Left lung (tissue), 10 donors: Measurements from ENCODE around the gene DCP2. TPM values are rescaled to one million over a fixed set of nuclear protein-coding genes. Genes with fewer than 3 reads are reported as not detected.
A peak's percentile ranks its signal among the peaks of the same experiment; 100 is the strongest.

ENCODE experiments used
- ATAC-seq: fragments of 200-7000 bp; cut with Tn5 transposase; one replicate; pipeline ENCODE4 v1.9.1; 2020; ENCODE audit warnings: moderate library complexity
- DNase-seq, 4 donors: peaks; one replicate each; pipeline ENCODE4 v3.0.0-alpha.2; 2013 to 2020
- H3K27ac ChIP-seq, 2 donors: fragments of 200-600 bp; sonication (generic) in 1 of 2; one replicate each; pipeline versions ENCODE4 v1.5.0 to v1.8.0; 2020 to 2021
- H3K27me3 ChIP-seq, 2 donors: fragments of 200-600 bp; sonication (generic) in 1 of 2; one replicate each; pipeline versions ENCODE4 v1.5.0 to v1.8.0; 2020 to 2021
- H3K36me3 ChIP-seq, 2 donors: fragments of 200-600 bp; sonication (generic) in 1 of 2; one replicate each; pipeline versions ENCODE4 v1.5.0 to v1.8.0; 2020 to 2021
- H3K4me1 ChIP-seq, 2 donors: fragments of 200-600 bp; one replicate each; pipeline ENCODE4 v1.8.0; 2021
- H3K4me3 ChIP-seq, 2 donors: fragments of 200-600 bp; sonication (generic) in 1 of 2; one replicate each; pipeline versions ENCODE4 v1.5.0 to v1.8.0; 2020 to 2021; ENCODE audit warnings: mild to moderate bottlenecking in 1 of 2
- H3K9me3 ChIP-seq, 2 donors: fragments of 200-600 bp; sonication (generic) in 1 of 2; one replicate each; pipeline versions ENCODE4 v1.5.0 to v1.8.0; 2020 to 2021
- intact Hi-C, 2 donors: fragments of 100-400 bp; cut with DNase I; formaldehyde crosslinking; loops; one replicate each; pipeline versions ENCODE4 v1.11.2 to v1.14.2; 2022
- polyA plus RNA-seq, 6 donors: library from polyadenylated mRNA; unstranded; fragments of 120-200 nt; gene quantifications; one replicate each; pipeline ENCODE4 v1.2.1, GENCODE V29; 2013; ENCODE audit not compliant: insufficient read length in 6 of 6
- total RNA-seq, 2 donors: library from RNA; stranded (reverse); fragmentation: NEBNext Ultra II Directional; extraction: Animal tissue kit (Norgen Biotek cat#: 25700); gene quantifications; one replicate each; pipeline ENCODE4 v1.2.1, GENCODE V29; 2021
- TF ChIP-seq, protein P1 (sequence below), 2 donors: fragments of 200-600 bp; sonication (generic) in 1 of 2; IDR thresholded peaks; one replicate each; pipeline versions ENCODE4 v1.5.0 to v1.8.0; 2021; ENCODE audit warnings: antibody characterized with exemption in 2 of 2
- donor health status: DM: no; HTN: yes; CAD: no.
- donor health status: DM: no; HTN: no; CAD: no.

Gene DCP2
- total and polyA plus RNA-seq, 8 donors = 30.1 to 72.4 (median 38.0) TPM

DNA sequence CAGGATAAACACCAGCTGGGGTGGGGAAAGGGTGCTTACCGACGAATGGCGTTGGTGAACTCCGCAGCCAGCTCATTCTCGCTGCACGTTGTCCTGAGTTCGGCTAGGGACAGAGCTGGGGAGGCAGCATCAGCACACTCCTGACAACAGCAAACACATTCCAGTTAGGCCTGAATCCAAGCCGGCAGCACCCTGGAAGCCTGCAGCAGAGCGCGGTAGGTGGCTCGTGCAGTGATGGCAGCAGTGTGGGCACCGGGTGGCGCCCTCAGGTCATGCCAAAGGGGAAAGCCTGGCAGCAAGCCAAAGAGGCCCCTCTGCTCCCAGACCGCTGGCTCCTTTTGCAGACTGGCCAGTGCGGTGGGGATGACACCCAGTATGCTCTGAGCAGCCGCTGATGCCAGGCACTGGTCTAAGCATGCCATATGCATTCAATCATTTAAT lies 66.9 kb downstream of the DCP2 start:
- peaks cover 0 to 7% of the 10 kb centered on the region in 2 donors for H3K4me1 ChIP-seq
- peak; percentile 26 for ATAC-seq

DNA sequence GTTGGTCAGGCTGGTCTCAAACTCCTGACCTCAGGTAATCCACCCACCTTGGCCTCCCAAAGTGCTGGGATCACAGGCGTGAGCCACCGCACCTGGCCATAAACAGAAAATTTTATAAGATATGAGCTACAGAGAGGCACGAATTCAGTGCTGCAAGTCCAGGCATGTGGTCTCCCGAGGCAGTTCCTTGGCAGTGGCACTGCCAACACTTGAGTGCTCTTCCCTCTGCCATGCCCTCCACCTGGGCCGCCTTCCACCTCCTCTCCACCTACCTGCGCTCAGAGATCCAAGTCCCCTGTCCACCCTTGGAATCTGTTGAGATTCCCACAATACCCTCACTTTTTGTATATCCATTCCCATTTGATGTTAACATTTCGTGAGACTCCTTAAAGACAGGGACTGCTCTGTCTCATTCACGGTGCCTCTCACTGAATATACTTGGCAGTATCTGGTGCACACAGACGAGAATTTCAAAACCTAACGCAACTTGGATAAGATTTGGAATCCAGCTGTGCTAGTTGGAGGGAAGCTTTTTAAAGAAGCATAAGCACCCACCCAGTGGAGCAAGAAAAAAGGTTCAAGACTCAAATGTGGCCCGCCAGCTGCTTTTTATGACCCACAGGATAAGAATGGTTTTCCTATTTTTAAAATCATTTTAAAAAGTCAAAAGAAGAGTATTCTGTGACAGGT lies 68.3 kb downstream of the DCP2 start:
- ATAC-seq (no peak), DNase-seq (peak in 1 of 4 donors; percentile 71)
- intact Hi-C loops = no loop called here
- peaks cover 0 to 5% of the 10 kb centered on the region in 2 donors for H3K36me3 ChIP-seq
- H3K4me3 ChIP-seq = no peak overlapping the region
- H3K9me3 ChIP-seq = no peaks in the 10 kb centered on the region
- peaks cover 0 to 7% of the 10 kb centered on the region in 2 donors for H3K4me1 ChIP-seq
- H3K27ac ChIP-seq = no peak overlapping the region
- TF ChIP-seq, protein P1, sequence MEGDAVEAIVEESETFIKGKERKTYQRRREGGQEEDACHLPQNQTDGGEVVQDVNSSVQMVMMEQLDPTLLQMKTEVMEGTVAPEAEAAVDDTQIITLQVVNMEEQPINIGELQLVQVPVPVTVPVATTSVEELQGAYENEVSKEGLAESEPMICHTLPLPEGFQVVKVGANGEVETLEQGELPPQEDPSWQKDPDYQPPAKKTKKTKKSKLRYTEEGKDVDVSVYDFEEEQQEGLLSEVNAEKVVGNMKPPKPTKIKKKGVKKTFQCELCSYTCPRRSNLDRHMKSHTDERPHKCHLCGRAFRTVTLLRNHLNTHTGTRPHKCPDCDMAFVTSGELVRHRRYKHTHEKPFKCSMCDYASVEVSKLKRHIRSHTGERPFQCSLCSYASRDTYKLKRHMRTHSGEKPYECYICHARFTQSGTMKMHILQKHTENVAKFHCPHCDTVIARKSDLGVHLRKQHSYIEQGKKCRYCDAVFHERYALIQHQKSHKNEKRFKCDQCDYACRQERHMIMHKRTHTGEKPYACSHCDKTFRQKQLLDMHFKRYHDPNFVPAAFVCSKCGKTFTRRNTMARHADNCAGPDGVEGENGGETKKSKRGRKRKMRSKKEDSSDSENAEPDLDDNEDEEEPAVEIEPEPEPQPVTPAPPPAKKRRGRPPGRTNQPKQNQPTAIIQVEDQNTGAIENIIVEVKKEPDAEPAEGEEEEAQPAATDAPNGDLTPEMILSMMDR (IDR thresholded peaks at IDR 0.05) = no peak
- H3K27me3 ChIP-seq = no peaks in the 10 kb centered on the region

More for the DNA sequence above, 66.9 kb downstream of the DCP2 start:
- H3K36me3 ChIP-seq = peaks cover 0 to 5% of the 10 kb centered on the region in 2 donors
- H3K4me3 ChIP-seq = no peak overlapping the region
- peak in 1 of 4 donors; percentile 19 for DNase-seq
- intact Hi-C loops = no loop called here
- TF ChIP-seq, protein P1 (IDR thresholded peaks at IDR 0.05) = no peak
- H3K9me3 ChIP-seq = no peaks in the 10 kb centered on the region
- H3K27me3 ChIP-seq = no peaks in the 10 kb centered on the region
- H3K27ac ChIP-seq = no peak overlapping the region

DNA sequence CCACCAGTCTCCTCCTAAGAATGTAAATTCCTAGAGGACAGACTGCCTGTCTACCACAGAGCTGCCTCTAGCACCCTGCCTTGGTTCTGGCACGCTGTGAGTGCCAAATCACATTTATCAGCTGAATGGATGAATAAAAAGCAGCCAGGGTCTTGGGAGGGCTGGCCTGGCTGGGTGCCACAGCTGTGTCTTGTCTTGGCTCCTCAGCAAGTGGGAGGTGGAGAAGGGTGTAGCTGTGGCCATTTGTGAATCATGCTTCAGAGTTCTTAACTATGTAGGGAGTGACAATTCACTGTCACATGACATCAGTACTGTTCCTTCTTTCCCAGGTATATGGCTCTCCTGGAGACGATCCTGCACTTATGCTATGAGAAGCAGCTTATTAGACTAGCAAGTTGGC lies 70.6 kb downstream of the DCP2 start:
- DNase-seq (no peak), ATAC-seq (peak; percentile 21)
- TF ChIP-seq, protein P1 (IDR thresholded peaks at IDR 0.05) = no peak
- no peak overlapping the region for H3K27ac ChIP-seq
- H3K4me1 ChIP-seq = peaks cover 0 to 22% of the 10 kb centered on the region in 2 donors
- peaks cover 0 to 5% of the 10 kb centered on the region in 2 donors for H3K36me3 ChIP-seq
- H3K27me3 ChIP-seq = no peaks in the 10 kb centered on the region
- H3K4me3 ChIP-seq = no peak overlapping the region
- intact Hi-C loops = no loop called here
- H3K9me3 ChIP-seq = no peaks in the 10 kb centered on the region

DNA sequence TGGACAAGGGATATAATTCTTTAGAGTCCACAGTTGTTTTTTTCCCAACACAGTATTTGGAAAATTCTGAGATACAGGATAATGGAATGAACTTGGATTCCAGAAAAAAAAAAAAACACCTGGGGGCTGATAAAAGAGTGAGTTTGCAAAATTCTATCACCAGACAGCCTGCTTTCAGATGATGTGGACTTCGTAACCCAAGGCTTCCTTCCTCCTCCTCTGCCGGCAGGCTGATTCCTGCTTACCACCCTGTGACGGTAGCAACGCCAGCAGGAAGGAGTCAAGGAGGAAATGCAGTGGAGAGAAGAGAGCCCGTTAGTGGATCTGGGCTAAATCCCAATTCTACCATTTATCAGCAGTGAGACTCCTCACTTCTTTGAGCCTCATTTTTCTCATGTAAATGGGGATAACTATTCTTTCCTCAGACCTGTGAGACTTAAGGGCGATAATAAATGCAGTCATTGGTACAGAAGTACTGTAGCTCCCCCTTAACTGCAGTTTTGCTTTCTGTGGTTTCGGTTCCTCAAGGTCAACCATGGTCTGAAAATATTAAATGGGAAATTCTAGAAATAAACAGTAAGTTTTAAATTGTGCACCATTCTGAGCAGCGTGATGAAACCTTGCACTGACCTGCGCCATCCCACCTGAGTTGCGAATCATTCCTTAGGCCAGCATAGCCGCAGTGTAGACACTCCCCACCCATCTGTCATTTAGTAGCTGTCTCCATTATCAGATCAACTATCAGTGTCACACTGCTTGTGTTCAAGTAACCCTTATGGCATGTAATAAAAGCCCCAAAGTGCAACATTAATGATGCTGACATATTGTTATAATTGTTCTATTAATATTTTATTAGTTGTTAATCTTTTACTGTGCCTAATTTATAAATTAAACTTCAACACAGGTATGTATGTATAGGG lies 71.4 kb downstream of the DCP2 start:
- TF ChIP-seq, protein P1 (IDR thresholded peaks at IDR 0.05) = no peak

DNA sequence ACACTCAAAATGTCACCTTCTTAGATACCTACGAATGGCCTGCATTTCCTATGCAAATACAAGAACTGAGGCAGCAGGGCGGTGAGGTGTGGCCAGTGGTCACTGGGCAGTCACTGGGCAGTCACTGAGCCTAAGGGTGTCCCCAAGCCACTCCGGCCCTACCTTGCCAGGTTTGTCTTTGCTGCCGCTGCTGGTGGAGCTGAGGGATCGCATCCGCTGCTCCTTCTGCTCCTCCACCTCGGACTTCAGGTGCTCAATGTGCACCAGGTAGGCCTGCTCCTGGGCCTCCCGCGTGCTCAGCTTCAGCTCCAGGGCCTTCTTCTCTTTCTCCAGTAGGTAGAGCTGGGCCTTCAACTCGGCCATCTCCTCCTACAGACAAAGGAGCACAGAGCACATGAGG lies 72.3 kb downstream of the DCP2 start:
- intact Hi-C loops = no loop called here

More for the DNA sequence above, 71.4 kb downstream of the DCP2 start:
- peak in 1 of 4 donors; percentile 70 for DNase-seq
- peaks cover 0 to 5% of the 10 kb centered on the region in 2 donors for H3K36me3 ChIP-seq
- ATAC-seq = peak; percentile 55
- no peaks in the 10 kb centered on the region for H3K9me3 ChIP-seq
- intact Hi-C loops = no loop called here
- H3K4me1 ChIP-seq = peaks cover 0 to 22% of the 10 kb centered on the region in 2 donors
- H3K4me3 ChIP-seq = no peak overlapping the region
- H3K27me3 ChIP-seq = no peaks in the 10 kb centered on the region
- H3K27ac ChIP-seq = peak overlapping the region; percentile 19 to 61

More for the DNA sequence above, 72.3 kb downstream of the DCP2 start:
- Histone ChIP-seq H3K36me3 (peaks cover 0 to 5% of the 10 kb centered on the region in 2 donors), H3K27ac (no peak overlapping the region), H3K9me3 (no peaks in the 10 kb centered on the region), H3K27me3 (no peaks in the 10 kb centered on the region), H3K4me1 (peaks cover 0 to 22% of the 10 kb centered on the region in 2 donors), H3K4me3 (no peak overlapping the region)
- ATAC-seq (no peak), DNase-seq (no peak)
- TF ChIP-seq, protein P1 (IDR thresholded peaks at IDR 0.05) = no peak
